Endothelial cell (in vitro differentiated cells): ENCODE results near the gene SCN2B. TPM values are rescaled to one million over a fixed set of nuclear protein-coding genes. Genes with fewer than 3 reads are reported as not detected.
A peak's percentile ranks its signal among the peaks of the same experiment; 100 is the strongest.

Experiments used
- DNase-seq: peaks from one replicate; pipeline ENCODE4 v3.0.0; 2021; ENCODE audit warnings: low spot score
- H3K27ac Mint-ChIP-seq: one replicate; pipeline ENCODE4 v1.8.0; 2021; ENCODE audit warnings: mixed read lengths, inconsistent platforms; ENCODE audit not compliant: unreplicated experiment
- H3K27me3 Mint-ChIP-seq: one replicate; pipeline ENCODE4 v1.8.0; 2021; ENCODE audit warnings: mild to moderate bottlenecking, moderate library complexity, mixed read lengths, inconsistent platforms; ENCODE audit not compliant: unreplicated experiment
- H3K36me3 Mint-ChIP-seq: one replicate; pipeline ENCODE4 v1.8.0; 2021; ENCODE audit warnings: mild to moderate bottlenecking, low read depth, mixed read lengths, inconsistent platforms; ENCODE audit not compliant: unreplicated experiment
- H3K4me1 Mint-ChIP-seq: one replicate; pipeline ENCODE4 v1.8.0; 2021; ENCODE audit warnings: mild to moderate bottlenecking, mixed read lengths, inconsistent platforms; ENCODE audit not compliant: unreplicated experiment
- H3K4me3 Mint-ChIP-seq: one replicate; pipeline ENCODE4 v1.8.0; 2021; ENCODE audit warnings: mild to moderate bottlenecking, mixed read lengths, inconsistent platforms; ENCODE audit not compliant: unreplicated experiment
- H3K9me3 Mint-ChIP-seq: one replicate; pipeline ENCODE4 v1.8.0; 2021; ENCODE audit warnings: mixed read lengths, inconsistent platforms; ENCODE audit not compliant: unreplicated experiment
- CTCF ChIP-seq: fragments of 200-600 bp; sonication (generic); IDR thresholded peaks from one replicate; pipeline ENCODE4 v1.5.0; 2021; ENCODE audit warnings: antibody characterized with exemption; ENCODE audit not compliant: unreplicated experiment
- total RNA-seq: library from RNA; stranded (reverse); fragmentation: NEBNext Ultra II Directional; extraction: Animal tissue kit (Norgen Biotek cat#: 25700); gene quantifications from one replicate; pipeline ENCODE4 v1.2.1, GENCODE V29; 2021; ENCODE audit not compliant: unreplicated experiment

SCN2B gene
- total RNA-seq, 1 donor from 2014 or later = not detected

GRCh38 chr11:118147502-118147901, 28.9 kb downstream of the SCN2B start:
- H3K36me3 Mint-ChIP-seq = no peaks in the 10 kb centered on the region
- no peaks in the 10 kb centered on the region for H3K9me3 Mint-ChIP-seq
- peak overlapping the region; percentile 27 for H3K4me3 Mint-ChIP-seq
- DNase-seq = no peak
- H3K27me3 Mint-ChIP-seq = peaks cover 11% of the 10 kb centered on the region
- H3K27ac Mint-ChIP-seq = peak overlapping the region; percentile 26
- no peak for TF ChIP-seq CTCF
- peaks cover 17% of the 10 kb centered on the region for H3K4me1 Mint-ChIP-seq

- peak overlapping the region; percentile 87 for H3K4me3 Mint-ChIP-seq
- no peaks in the 10 kb centered on the region for H3K36me3 Mint-ChIP-seq
Observed at GRCh38 chr11:118146554-118146953, 29.9 kb downstream of the SCN2B start.

GRCh38 chr11:118145285-118146227, 30.9 kb downstream of the SCN2B start:
- Mint-ChIP-seq H3K4me3 (peak overlapping the region; percentile 87), H3K27ac (no peak overlapping the region), H3K4me1 (peaks cover 17% of the 10 kb centered on the region), H3K9me3 (no peaks in the 10 kb centered on the region), H3K27me3 (peaks cover 7% of the 10 kb centered on the region), H3K36me3 (no peaks in the 10 kb centered on the region)
- DNase-seq = peak; percentile 89
- peak; percentile 97 for TF ChIP-seq CTCF

More at GRCh38 chr11:118146554-118146953, 29.9 kb downstream of the SCN2B start:
- Mint-ChIP-seq H3K4me1 (peaks cover 17% of the 10 kb centered on the region), H3K9me3 (no peaks in the 10 kb centered on the region), H3K27ac (no peak overlapping the region), H3K27me3 (peaks cover 11% of the 10 kb centered on the region)
- TF ChIP-seq CTCF = no peak
- DNase-seq = no peak

- Mint-ChIP-seq H3K27me3 (peaks cover 9% of the 10 kb centered on the region), H3K36me3 (no peaks in the 10 kb centered on the region), H3K4me3 (no peak overlapping the region), H3K9me3 (no peaks in the 10 kb centered on the region), H3K27ac (no peak overlapping the region), H3K4me1 (peaks cover 17% of the 10 kb centered on the region)
- no peak for DNase-seq
- no peak for TF ChIP-seq CTCF
Observed at GRCh38 chr11:118144301-118145268, 31.9 kb downstream of the SCN2B start.
